Posterior cingulate gyrus (tissue), 11 donors: Measurements from ENCODE around the gene USP44.
"Not testable (repeated sequence)": the region's sequence is repeated elsewhere in the genome, so short reads cannot be mapped to it uniquely, and the experiment has no call there.

ENCODE experiments used
- DNase-seq, 10 donors: peaks; one replicate each; pipeline versions ENCODE4 v3.0.0 to v3.0.0-alpha.2; 2020 to 2021; ENCODE audit warnings: mixed read lengths in 3 of 10
- intact Hi-C: fragments of 100-400 bp; cut with DNase I; formaldehyde crosslinking; loops from one replicate; pipeline ENCODE4 v1.15.1; 2023

The USP44 gene

DNA sequence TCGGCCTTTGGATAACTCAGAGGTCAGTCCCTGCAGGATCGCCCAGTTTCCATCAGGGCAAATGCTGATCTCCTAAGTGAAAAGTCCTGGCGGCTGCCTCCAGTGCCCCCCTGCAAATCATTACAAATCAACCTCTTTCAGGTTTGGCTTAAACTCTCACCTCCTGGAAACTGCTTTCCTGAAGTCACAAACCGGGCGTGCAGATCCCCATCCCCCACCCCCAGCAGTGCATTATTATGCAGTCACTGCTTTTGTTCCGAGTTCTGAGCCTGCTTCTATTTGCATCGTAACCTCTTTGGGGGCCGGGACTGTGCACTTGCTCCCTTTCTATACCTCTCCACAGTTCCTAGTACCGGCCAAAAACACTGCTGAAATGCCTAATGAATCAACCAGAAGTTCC is at the start of gene USP44:
Gene USP44 (minus strand): TSS at position 172 of the 400 bp plus-strand sequence. CDS start 17,220 bp downstream, outside the sequence.
- intact Hi-C loops = no loop called here
- no peak for DNase-seq

GRCh38 chr12:95600567-95600966 is 49.3 kb upstream of the USP44 start:
- intact Hi-C loops = no loop called here
- DNase-seq = no peak

DNA sequence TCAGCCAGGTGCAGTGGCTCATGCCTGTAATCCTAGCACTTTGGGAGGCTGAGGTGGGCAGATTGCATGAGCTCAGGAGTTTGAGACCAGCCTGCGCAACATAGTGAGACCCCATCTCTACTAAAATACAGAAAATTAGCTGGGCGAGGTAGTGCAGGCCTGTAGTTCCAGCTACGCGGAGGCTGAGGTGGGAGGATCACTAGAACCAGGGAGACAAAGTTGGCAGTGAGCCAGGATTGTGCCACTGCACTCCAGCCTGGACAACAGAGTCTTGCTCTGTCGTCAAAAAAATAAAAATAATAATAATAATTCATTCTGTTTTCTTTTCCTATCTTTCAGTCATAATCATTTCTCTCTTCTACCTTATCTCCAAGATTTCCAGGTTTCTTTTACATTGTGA is 48.6 kb upstream of the USP44 start:
- intact Hi-C loops = no loop called here
- DNase-seq = no peak

- intact Hi-C loops = no loop called here
- DNase-seq = no peak
Observed at GRCh38 chr12:95594136-95594535, 42.9 kb upstream of the USP44 start.

- DNase-seq = no peak
- intact Hi-C loops = no loop called here
Observed at GRCh38 chr12:95593266-95593871, 42.1 kb upstream of the USP44 start.

DNA sequence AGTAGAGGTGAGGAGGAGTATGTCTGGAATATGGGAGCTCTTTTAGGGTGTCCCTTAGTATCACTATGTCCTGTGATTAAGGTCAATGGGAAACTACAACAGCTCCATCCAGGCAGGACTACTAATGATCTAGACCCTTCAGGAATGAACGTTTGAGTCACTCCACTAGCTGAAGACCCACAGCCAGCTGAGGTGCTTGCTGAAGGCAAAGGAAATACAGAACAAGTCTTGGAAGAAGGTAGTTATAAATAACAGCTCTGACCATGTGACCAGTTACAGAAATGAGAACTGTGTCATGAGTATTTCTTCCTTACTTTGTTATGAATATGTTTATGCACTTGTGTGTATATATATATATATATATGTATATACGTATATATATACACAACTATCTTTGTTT is 40.5 kb upstream of the USP44 start:
- intact Hi-C loops = no loop called here
- no peak for DNase-seq

GRCh38 chr12:95590775-95591174 is 39.5 kb upstream of the USP44 start:
- no peak for DNase-seq
- intact Hi-C loops = no loop called here

GRCh38 chr12:95583933-95584332 is 32.7 kb upstream of the USP44 start:
- intact Hi-C loops = loop anchor here (2.0 kb wide), 1 partner anchor 231 kb away; no protein-coding TSS in a partner anchor

GRCh38 chr12:95582230-95583058 is 31.2 kb upstream of the USP44 start:
- intact Hi-C loops = loop anchor here (2.0 kb wide), 1 partner anchor 232 kb away; no protein-coding TSS in a partner anchor
- DNase-seq = no peak

More at GRCh38 chr12:95583933-95584332, 32.7 kb upstream of the USP44 start:
- no peak for DNase-seq

GRCh38 chr12:95577820-95578219 is 26.5 kb upstream of the USP44 start:
- intact Hi-C loops = no loop called here
- DNase-seq = peak in 2 of 10 donors; percentile 19 to 59

- intact Hi-C loops = no loop called here
- DNase-seq = no peak
Observed at GRCh38 chr12:95574799-95575452, 23.6 kb upstream of the USP44 start.

DNA sequence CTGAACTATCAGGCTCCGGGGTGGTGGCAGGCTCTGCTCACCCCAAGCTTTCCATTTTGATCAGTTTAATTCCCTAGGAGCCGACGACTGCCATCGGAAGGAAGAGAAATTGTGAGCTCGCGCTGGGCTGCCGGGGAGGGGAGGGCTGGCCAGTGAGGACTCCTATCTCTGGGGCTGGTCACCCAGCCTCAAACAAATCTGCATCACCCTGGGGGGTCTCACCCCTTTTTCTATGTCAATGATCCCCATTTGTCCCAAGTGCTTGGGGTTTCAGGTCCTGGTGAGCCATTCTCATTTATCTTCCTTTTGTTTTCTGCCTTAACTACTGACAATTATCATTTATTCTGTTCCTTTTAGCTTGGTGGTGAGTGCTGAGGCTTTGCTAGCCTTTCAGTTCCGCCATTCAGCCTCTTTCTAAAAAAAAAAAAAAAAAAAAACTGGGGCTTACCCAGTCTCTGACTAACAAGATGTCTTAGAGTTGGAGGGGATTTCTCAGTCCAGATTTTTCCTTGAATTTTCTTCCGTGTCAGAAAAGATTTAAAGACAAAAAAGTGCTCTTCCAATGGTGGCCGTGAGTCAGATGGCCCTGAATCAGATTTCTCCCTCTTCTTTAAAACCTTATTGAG is 22.8 kb upstream of the USP44 start:
- intact Hi-C loops = no loop called here

GRCh38 chr12:95571369-95571768 is 20.1 kb upstream of the USP44 start:
- intact Hi-C loops = no loop called here
- DNase-seq = no peak

More for the DNA sequence above, 22.8 kb upstream of the USP44 start:
- no peak for DNase-seq

GRCh38 chr12:95568045-95568444 is 16.8 kb upstream of the USP44 start:
- DNase-seq, intact Hi-C loops: not testable (repeated sequence)

- DNase-seq = no peak
- intact Hi-C loops = no loop called here
Observed at GRCh38 chr12:95557625-95558024, 6.3 kb upstream of the USP44 start.

- no peak for DNase-seq
- intact Hi-C loops = no loop called here
Observed at GRCh38 chr12:95554532-95555071, 3.3 kb upstream of the USP44 start.

GRCh38 chr12:95553197-95553943 is 2.1 kb upstream of the USP44 start:
- intact Hi-C loops = no loop called here
- no peak for DNase-seq

- intact Hi-C loops = no loop called here
- DNase-seq = no peak
Observed at GRCh38 chr12:95551913-95552516, 739 bp upstream of the USP44 start.

DNA sequence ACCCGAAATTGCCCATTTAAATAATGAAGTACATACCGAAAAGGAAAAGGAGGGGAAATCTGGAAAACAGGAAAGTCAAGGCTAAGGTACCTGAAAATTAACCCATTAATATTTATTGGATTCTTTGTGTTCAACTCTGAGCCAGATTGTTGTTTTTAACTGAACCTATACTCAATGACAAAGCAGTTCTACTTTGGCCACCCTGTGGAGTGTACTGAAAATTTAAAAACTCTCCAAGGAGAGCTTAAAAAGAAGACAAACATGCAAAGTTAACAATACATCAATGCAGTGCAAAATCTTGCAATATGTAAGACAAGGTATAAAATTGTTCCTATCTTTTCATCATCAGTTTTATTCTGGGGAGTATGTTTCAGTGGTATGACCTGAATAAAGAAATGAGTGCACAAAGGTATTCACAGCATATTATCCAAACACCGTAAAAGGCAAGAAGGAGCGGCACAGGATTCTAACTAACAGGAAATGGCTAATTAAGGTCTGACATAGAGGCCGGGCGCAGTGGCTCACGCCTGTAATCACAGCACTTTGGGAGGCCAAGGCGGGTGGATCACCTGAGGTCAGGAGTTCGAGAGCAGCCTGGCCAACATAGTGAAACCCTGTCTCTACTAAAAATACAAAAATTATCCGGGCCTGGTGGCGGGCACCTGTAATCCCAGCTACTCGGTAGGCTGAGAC is 1.7 kb downstream of the USP44 start:
- no peak for DNase-seq
- intact Hi-C loops = loop anchor here (5.0 kb wide), 1 partner anchor 897 kb away; the partner anchor contains the start of gene TMCC3
